Brain pericyte (primary cell): ENCODE measurements around the gene FA2H.
"Not testable (repeated sequence)": the region's sequence is repeated elsewhere in the genome, so short reads cannot be mapped to it uniquely, and the experiment has no call there.

Experiments used
- DNase-seq: peaks from one replicate; pipeline ENCODE4 v3.0.0-alpha.2; 2012; ENCODE audit warnings: low read depth, low spot score

Gene FA2H

DNA sequence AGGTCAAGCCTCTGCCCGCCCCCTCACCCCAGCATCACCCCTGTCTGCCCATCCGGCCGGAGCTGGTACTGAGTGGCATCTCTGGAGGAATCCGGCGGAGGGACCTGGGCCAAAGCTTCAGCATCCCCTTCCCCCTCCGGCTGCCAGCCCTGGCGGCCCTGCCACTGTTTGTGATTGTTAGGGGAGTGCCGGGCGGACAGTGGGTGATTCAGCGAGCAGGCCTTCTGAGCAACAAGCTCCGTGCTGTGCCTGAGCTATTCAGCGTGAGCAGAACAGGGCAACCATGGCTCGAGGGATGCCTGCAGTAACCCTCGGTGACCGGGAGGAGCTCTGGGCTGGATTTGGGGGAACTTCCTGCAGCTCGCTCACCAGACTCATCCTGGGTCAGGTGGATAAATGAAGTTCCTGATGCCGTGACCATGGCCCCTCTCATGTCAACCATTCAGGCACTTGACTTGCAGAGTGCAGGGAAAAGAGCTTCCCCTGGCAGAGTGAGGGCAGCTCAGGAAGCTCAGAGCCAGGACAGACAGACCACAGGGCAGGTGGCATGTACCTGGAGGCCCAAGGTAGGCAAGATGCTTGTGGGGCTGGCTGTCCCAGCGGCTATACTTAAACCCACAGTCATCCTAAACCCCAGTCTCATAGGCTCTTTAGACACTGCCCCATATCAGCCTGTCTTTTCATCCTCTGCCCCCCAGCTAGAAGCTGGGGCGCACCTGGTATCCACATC is 49.6 kb downstream of the FA2H start:
- no peak for DNase-seq

DNA sequence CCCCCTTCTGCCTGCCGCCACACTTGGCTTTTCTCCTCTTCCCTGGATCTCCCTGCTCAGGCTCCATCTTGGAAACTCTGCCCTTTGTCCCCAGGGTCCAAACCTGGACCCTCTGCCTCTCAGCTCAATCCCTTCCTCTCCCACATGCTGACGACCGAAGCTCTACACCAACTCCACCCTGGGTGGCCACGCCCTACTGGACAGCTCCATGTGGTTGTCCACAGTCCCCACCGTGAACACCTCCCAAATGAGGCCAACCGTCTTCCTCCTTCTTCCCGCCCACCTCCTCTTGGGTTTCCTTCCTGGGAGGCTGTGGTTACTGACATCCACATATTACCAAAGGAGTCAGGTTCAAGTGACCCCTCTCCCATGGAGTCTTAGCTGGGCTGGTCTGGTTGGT is 51.4 kb downstream of the FA2H start:
- no peak for DNase-seq

DNA sequence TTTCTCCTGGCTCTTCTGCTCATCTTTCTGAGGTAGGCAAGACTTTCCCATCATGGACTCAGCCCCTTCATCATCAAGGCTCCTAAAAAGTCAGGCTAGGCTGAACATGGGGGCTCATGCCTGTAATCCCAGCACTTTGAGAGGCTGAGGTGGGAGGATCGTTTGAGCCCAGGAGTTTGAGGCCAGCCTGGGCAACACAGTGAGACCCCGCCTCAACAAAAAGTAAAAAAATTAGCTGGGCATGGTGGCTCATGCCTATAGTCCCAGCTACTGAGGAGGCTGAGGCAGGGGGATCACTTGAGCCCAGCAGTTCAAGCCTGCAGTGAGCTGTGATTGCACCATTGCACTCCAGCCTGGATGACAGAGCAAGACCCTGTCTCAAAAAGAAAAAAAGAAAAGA is 52.5 kb downstream of the FA2H start:
- DNase-seq = not testable (repeated sequence)

DNA sequence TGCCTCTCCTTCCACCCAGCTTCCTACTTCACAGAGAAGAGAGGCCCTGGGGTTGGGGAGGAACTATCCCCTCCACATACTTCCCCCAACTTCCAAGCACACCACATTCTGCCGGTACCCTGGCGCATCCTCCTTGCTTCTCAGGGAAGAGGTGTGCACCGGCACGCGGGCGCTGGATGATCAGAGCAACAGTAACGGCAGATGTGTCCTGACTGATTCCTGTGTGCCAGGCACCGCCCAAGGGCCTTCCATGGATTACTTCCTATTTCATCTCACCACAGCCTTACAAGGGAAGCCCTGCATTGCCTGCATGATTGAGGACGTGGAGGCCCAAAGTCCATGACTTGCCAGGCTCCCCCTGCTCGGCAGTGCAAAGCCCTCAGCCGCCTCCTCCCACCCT is 52.9 kb downstream of the FA2H start:
- no peak for DNase-seq

DNA sequence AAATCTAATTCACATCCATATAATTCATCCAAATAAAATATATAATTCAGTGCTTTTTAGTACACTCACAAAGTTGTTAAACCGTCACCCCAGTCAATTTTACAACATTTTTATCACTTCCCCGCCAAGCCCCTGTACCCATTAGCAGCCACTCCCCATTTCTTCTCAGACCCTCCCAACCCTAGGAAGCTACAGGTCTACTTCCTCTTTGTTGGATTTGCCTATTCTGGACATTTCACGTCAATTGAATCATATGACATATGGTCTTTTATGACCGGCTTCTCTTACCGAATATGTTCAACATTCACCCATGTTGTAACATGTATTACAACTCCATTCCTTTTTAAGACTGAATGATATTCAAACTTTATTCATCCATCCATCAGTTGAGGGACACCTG is 54.0 kb downstream of the FA2H start:
- DNase-seq = no peak

DNA sequence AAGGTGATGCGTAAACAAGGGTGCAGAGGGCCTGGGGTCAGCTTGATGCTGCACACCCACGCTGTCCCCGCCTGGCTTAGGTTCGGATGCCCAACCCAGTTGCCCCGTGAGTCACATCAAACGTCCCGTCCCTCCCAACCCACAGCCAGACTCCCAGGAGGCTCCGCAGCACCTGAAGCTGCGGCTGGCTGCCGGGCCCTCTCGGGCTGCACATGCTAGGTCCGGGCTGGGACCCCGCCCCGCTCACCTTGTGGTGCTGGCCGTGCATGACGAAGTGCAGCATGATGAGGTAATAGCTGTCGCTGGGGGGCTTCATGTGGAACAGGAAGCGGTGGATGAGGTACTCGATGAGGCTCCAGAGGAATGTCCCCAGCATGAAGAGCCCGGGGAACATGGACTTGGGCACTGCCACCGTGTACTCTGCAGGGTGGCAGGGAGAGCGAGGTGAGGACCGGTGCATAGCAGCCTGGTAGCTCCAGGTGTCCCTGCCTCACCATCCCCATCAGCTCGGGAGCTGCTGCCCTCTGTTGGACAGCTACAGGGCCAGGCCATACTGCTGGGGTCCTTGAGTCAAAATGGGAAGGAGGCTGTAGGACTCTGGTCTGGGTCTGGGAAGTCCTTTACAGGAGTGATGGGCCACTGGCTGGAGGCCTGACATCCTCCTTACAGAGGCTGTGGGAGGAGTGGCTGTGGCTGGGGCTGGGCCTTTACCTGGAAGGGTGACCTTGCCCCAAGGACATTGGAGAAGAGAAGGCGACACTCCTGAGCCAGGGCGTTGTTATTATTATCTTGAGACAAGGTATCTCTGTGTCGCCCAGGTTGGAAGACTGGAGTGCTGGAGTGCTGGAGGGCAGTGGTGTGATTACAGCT is 55.6 kb downstream of the FA2H start:
- no peak for DNase-seq

DNA sequence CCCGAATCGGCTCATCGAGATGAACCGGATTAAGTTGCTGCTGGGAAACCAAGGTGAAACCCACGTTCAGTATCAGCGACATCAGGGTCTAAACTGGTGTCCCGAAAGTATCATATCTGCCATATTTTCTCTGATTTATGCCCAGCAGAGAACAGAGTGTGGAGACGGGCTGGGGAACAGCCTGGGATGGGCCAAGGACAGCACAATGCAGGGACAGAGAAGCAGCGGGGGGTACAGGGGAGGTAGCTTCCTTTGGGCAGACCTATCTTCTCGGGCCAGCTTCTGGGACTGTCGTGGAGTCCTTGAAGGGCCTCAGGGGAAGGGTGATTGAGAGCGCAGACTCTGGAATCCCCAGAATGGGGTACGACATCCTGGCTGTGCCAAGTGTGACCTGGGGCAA is 56.5 kb downstream of the FA2H start:
- DNase-seq = no peak

DNA sequence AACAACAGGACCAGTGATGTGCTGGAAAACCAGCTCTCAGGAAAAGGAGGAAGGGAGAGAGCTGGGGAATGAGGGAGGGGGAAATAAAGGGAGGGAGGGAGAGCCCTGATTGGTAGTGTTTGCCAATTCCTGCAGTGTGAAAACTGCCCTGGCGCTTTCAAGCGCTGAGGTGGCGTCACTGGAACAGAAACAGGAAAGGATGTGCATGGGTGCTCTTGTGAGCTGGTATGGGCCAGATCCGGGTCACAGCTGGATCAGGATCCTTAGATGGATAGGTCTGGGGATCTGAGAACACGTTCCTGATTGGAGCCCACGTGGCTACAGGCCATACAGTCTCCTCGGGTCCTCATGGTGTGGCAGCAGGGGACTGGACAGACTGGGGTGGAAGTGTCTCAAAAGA is 57.3 kb downstream of the FA2H start:
- DNase-seq = no peak

DNA sequence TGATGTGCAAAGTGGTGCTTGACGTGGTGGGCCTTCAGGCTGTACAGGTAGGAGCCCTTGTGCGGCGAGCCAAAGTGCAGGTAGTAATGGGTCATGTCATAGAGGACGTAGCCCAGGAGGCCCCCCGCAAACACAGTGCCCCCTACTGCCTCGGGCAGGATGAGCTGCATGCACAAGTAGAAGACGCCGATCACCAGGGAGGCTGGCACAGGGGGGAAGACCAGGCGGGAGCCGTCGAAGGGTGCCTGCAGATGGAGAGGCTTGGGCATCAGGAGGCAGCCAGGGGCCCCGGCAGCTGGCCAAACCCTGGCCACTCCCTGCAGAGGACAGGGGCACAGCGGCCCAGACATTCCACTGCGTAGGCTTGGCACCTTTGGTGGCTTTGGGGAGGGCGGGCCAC is 58.3 kb downstream of the FA2H start:
- DNase-seq = no peak

DNA sequence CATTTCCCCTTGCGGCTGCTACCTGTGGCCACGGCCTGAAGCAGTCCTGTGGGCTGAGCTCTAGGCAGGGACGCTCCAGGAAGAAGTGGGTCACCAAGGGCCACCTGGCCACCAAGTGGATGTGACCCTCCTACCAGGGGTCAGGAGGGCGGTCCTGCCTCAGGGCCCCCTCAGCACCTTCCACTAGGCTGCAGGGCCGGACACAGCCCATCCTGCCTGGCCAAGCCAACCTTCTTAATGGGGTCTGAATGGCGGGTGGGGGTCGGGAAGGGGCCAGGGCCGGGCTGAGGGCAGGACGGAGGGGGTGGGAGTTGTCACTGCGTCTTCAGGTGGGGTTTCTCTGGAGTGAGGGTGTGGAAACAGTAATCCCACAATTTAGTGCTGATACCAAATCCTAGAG is 60.7 kb downstream of the FA2H start:
- DNase-seq = no peak

DNA sequence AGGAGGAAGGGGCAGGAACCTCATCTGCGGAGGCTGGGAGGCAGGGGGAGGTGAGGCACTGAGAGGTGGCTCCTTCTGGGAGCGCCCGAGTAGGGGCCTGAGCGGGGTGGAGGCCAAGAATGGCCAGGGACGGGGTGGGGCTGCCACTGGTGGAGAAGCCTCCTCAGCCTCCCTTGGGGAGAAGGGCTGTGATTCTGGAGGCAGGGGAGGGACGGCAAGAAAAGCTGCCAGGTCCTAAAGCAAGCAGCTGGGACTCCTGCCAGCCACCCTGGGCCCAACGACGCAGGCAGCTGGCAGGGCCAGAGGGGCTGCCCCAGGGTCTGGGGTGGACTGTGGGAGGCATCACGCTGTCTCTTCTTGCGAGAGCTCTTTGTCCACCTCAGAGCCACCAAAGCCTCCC is 61.3 kb downstream of the FA2H start:
- DNase-seq = no peak

DNA sequence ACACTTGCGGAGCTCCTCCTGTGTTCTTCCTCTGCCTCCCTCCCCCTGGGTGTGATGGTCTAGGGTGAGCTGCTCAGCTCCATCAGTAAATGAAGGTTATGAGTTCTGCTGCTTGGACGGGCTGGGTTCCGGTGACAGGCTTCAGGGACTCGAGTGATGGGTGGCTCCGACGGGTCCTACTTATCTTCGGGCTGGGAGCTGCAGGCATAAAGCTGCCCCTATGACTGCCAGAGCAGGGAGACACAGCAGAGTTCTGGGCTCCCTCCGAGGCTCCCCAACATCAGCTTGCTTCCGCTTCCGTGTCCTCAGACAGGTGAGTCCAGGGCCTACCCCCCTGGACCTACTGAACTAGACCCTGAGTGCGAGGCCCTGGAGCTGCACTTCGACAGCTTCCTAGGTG is 62.7 kb downstream of the FA2H start:
- DNase-seq = no peak

DNA sequence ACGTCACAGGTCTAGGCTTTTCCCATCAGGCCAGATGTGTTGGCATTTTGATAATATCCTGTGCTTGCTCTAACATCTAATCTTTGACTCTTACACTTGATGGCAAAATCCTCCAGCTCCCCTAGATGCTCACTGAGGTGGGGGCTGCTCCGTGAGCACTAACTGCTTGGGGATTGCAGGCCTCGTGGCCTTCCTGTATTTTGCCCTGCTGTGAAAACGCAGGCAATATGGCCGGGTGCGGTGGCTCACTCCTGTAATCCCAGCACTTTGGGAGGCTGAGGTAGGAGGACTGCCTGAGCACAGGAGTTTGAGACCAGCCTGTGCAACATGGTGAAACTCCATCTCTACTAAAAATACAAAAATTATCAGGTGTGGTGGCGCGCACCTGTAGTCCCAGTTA is 64.2 kb downstream of the FA2H start:
- DNase-seq = no peak

DNA sequence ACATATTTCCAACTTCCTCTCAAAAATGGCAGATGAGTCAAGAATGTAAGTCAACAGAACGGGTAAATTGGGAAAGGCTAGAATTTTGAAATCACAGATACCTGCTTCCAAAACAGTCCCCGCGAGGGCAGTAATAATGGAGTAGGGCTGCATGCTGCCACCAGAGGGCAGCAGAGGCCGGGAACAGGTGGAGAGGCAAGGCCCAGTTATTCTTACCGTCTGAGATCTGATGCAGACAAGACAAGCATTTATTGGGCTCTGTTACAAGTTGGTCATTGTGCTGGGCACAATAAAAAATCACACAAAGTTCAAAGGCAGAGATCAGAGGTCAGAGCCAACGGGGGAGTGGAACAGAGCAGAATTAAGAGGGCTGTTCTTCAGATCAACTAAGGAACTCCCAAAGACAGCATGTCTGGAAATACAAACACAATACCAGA is 65.2 kb downstream of the FA2H start:
- no peak for DNase-seq

DNA sequence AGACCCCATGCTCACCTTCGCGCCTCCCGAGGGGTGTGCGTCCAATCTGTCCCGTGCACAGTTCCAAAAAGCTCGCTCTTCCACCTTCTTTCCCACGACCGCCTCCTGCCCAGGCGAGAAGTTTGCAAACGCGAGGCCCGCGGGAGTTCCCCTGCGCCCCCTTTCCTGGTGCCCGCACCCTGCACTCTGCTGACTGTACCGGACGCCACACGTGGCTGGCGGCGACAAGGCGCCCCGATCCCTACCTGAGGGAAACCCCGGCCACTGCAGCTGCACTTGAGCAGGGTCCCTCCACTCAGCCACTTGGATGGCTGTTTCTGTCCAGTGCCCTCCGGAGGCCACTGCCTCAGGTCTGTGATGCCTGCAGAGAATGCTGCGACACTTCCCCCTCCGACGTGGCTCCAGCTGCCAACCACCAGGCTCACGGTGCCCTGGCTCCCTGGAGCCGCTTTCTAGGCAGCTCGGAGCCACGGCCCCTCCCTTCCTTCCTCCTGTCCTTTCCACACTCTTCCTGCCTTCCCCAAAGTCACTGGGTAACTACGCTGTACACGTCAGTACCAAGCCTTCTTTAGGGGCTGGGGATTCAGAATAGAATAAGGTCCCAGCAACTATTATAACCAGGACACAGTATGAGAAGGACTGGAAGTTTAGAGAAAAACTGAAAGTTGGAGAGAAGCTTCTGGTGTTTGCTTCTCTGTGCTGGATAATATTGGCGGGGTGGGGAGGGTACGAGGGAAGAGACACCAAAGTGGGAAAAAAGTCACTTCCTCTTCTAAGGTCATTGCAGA is 74.0 kb downstream of the FA2H start, which contains the start of gene MLKL:
MLKL (minus strand) TSS at position 425 of the 788 bp plus-strand sequence. CDS start 5,105 bp downstream, outside the sequence.
- no peak for DNase-seq

DNA sequence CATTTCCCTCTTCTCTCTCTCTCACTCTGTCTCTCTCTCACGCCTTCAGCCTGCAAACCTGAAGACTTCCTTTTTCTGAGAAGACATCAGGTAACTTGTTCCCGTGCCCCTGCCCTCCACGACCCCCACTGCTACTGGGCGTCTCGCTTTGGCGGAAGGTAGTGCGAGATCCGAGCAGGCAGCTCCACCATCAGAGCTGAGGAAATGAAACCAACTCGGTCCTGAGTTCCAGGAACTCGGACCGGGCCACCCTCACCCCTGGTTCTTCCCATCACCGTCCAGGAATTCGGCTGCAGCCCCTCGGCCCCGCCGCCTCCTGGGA is 74.5 kb downstream of the FA2H start:
- DNase-seq = no peak

DNA sequence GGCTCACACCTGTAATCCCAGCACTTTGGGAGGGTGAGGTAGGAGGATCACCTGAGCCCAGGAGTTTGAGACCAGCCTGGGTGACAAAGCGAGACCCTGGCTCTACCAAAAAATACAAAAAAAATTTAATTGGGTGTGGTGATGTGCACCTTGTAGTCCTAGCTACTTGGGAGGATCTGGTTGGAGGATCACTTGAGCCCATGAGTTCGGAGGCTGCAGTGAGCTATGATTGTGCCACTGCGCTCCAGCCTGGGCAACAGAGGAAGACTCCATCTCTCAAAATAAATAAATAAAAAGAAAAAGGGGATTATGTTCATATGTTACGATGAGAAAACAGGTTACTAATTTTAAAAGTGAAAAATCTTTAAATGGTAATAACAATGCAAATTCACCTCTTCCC is 75.0 kb downstream of the FA2H start:
- DNase-seq = no peak

DNA sequence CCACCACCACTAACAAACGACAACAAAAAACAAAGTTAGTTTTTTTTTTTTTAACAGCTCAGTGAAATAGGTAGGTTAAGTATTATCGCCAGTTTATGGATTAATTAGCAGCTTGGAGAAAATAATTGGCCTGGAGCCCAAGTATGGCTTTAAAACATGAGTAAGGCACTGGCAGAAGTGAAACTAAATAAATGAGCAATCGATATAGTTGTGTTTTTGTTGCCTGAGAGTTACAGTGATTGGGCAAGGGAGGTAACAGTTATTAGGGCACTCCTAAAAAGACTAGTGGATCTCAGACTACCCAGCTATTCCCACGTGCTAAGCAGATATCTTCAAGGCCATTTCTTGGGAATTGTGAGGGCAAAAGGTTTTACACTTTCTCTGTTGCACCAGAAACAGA is 76.4 kb downstream of the FA2H start:
- no peak for DNase-seq

DNA sequence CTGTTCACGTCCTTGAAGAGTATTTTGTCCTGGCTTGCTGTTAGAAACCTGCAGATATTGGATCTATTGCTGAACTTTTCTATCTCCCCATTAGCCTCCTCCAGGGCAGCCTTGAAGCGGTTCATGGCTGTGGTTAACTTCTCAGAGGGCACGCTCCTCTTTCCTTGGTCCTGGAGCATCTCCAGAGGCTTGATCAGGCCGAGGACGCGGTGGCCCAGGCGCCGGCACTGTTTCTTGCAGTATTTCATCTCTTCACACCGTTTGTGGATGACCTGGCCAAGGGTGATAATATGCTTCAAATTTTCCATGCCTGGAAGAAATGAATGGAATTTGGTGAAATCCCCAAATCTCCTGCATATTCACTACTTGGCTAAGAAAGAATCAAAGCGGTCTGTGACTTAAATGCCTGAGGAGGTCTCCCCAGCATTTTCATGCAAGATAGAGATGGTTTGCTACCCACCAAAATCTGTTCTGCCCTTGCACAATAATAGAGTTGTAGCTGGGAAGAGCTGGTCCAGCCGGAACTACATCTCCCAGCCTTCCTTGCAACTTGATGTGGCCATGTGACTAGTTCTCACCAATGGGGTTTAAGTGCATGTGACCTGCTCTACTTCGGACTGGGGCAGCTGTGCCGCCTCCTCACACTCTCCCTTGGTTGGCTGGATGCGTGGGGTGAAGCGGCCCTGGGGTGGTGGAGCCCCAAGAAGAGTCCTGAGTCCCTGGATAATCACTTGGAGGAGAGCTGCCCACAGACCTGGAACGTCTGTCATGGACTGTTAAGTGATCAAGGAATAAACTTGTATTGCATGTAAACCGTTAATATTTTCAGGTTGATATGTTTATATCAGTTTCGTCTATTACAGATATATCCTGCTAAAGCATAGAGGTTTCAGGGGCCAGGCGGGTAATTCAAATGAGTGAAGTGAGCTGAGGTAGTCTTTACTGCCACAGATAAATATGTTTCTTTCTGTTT is 78.9 kb downstream of the FA2H start:
- peak; percentile 67 for DNase-seq

DNA sequence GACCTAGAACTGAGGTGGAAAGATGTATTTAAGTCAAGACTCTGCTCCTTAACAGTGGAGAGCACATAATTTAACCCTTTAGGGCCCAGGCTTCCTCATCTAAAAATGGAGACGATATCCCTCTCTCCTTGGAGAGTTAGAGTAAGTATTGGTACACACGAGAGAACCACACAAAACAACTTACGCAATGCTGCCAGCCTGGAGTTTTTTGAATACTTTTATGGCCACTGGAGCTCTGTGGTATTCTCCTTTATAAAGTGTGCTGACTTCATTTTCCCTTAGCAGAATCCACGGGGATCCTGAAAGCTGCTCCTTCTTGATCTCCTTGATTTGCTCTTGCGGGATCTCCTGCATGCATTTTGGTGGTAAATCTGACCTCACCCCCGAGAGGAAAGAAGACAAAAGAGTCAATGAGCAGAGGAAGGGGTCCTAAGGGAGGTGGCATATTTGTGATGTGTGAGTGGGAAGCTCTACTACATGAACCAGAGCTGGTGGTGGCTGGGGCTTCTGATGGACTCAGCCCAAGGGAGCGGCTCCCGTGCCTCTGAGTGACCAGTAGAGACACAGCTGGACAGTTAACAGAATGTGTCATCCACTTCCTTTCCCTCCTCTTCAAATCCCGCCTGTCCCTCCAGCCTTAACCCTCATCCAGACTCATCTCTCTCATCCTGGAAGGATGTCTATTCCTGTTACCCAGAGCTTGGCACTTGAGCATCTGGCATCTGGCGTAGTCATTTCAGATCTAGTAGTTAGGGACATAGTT is 83.3 kb downstream of the FA2H start:
- no peak for DNase-seq
